Measurements from ENCODE around the gene DPF3. TPM values are rescaled to one million over a fixed set of nuclear protein-coding genes. Genes with fewer than 3 reads are reported as not detected.

DPF3 gene
- total RNA-seq, 1 donor from 2014 or later, result 1.1 TPM

DNA sequence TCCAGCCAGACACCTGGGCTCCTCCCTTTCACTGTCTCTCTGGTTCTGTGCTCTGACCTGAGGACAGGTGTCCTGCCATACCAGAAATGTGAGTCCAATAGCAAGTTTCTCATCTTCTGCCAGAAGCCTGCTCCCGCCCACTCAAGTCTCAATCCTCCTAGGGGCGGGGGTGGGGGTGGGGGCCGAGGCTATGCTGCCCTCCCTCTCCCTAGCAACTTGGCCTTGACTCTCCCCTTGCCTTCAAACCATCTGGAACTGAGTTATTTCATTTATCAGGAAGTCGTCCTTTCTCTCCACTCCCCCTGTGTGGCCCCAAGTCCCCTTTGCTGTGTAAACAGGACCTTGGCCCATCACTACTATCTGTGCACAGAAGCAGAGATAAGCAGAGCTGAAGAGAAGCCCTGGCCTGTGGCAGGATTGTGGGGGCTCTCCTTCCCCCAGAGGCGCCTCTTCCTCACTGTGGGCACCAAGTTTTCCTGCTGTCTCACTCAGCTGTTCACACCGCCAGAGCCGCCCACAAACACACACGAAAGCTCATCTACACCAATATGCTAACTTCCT lies 117.1 kb downstream of the DPF3 start:
- H3K36me3 Mint-ChIP-seq (ENCODE audit: low read depth), result no peaks in the 10 kb centered on the region
- H3K9me3 Mint-ChIP-seq (ENCODE audit: low read depth), result peaks cover 2% of the 10 kb centered on the region
- no peak overlapping the region for H3K27ac Mint-ChIP-seq (ENCODE audit: unreplicated experiment)
- no peak overlapping the region for H3K4me3 Mint-ChIP-seq (ENCODE audit: unreplicated experiment)
- DNase-seq (ENCODE audit: low spot score), result no peak
- H3K27me3 Mint-ChIP-seq (ENCODE audit: low read depth), result no peaks in the 10 kb centered on the region
- peaks cover 17% of the 10 kb centered on the region for H3K4me1 Mint-ChIP-seq (ENCODE audit: low read depth)
- TF ChIP-seq, protein P1, sequence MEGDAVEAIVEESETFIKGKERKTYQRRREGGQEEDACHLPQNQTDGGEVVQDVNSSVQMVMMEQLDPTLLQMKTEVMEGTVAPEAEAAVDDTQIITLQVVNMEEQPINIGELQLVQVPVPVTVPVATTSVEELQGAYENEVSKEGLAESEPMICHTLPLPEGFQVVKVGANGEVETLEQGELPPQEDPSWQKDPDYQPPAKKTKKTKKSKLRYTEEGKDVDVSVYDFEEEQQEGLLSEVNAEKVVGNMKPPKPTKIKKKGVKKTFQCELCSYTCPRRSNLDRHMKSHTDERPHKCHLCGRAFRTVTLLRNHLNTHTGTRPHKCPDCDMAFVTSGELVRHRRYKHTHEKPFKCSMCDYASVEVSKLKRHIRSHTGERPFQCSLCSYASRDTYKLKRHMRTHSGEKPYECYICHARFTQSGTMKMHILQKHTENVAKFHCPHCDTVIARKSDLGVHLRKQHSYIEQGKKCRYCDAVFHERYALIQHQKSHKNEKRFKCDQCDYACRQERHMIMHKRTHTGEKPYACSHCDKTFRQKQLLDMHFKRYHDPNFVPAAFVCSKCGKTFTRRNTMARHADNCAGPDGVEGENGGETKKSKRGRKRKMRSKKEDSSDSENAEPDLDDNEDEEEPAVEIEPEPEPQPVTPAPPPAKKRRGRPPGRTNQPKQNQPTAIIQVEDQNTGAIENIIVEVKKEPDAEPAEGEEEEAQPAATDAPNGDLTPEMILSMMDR (IDR thresholded peaks at IDR 0.05), result no peak

DNA sequence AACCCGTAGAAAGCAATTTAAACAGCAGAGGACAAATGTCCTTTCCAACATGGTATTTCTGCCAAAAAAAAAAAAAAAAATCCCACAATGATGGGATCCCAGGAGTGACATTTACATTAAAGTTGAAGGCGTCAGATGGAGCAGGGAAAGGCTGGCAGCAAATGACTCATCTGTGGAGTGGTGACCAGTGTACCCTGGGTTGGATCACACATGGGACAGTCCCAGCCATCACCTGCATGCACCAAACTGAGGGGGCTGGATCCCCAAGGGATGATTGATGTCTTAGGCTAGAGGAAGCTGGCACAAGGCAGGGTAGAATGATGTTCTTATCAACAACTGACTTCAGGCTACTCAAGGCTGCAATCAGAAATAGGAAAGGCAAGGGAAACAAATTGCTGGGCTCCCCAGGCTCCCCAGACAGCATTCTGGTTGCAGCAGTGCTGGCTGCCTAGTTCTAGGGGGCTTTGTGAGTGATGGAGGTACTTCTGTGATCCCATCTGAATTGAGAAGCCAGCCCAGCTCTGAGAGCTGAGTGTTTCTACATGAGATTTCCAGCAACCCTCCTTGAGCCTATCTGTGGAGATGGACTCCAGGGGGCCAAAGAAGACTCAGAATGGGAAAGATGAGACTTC lies 117.9 kb downstream of the DPF3 start:
- TF ChIP-seq, protein P1 (IDR thresholded peaks at IDR 0.05), result no peak
- Mint-ChIP-seq H3K4me1 (ENCODE audit: low read depth) (peaks cover 10% of the 10 kb centered on the region), H3K4me3 (ENCODE audit: unreplicated experiment) (no peak overlapping the region), H3K27me3 (ENCODE audit: low read depth) (no peaks in the 10 kb centered on the region), H3K27ac (ENCODE audit: unreplicated experiment) (no peak overlapping the region), H3K36me3 (ENCODE audit: low read depth) (no peaks in the 10 kb centered on the region), H3K9me3 (ENCODE audit: low read depth) (peaks cover 2% of the 10 kb centered on the region)
- DNase-seq (ENCODE audit: low spot score), result no peak

DNA sequence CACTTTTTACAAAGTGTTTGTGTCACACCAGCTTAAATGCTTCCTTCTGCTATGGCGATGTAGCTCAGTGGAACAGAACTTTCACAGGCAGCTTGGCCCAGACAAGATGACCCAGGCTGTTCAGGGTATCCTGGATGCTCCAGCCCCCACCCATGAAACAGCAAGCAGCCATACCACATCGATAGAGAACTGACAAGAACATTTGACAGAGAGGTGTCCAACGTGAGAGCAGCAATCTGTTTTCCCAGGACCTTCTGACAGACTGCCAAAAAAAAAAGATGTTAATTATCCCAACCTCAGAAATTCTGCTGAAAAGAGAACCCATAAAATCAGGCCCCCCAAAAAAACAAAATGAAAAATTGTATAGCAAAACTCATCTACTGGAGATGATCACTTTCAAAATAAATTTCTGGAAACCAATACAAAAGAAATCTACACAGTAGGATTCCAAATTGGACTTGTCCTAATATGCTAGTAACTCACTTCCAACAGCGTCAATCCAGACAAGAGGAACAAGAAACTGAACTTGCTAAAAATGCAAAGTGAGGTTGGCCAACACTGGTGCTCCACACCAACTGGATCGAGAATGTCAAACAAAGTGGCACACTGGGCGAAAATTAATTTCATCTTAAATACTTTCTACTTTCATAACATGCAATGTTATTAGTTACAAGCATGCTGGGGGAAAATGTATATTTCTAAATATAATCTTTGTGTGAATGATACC lies 118.8 kb downstream of the DPF3 start:
- Mint-ChIP-seq H3K27me3 (ENCODE audit: low read depth) (no peaks in the 10 kb centered on the region), H3K27ac (ENCODE audit: unreplicated experiment) (no peak overlapping the region), H3K4me3 (ENCODE audit: unreplicated experiment) (no peak overlapping the region), H3K4me1 (ENCODE audit: low read depth) (peaks cover 2% of the 10 kb centered on the region), H3K36me3 (ENCODE audit: low read depth) (no peaks in the 10 kb centered on the region), H3K9me3 (ENCODE audit: low read depth) (peaks cover 2% of the 10 kb centered on the region)
- TF ChIP-seq, protein P1 (IDR thresholded peaks at IDR 0.05), result no peak
- no peak for DNase-seq (ENCODE audit: low spot score)

DNA sequence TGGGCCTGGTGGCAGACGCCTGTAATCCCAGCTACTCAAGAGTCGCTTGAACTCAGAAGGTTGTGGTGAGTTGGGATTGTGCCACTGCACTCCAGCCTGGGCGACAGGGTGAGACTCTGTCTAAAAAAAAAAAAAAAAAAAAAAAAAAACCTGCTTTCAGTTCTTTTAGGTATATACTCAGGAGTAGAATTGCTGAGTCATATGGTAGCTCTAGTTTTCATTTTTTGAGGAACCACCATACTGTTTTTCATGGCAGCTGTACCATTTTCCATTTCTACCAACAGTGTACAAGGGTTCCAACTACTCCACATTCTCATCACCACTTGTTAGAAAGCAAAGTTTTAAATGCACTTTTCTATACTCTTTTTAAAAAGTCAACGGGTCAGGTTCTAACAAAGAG lies 119.8 kb downstream of the DPF3 start:
- Mint-ChIP-seq H3K4me3 (ENCODE audit: unreplicated experiment) (no peak overlapping the region), H3K9me3 (ENCODE audit: low read depth) (peaks cover 2% of the 10 kb centered on the region), H3K4me1 (ENCODE audit: low read depth) (peaks cover 2% of the 10 kb centered on the region), H3K27ac (ENCODE audit: unreplicated experiment) (no peak overlapping the region), H3K36me3 (ENCODE audit: low read depth) (no peaks in the 10 kb centered on the region), H3K27me3 (ENCODE audit: low read depth) (no peaks in the 10 kb centered on the region)
- no peak for DNase-seq (ENCODE audit: low spot score)
- TF ChIP-seq, protein P1 (IDR thresholded peaks at IDR 0.05), result no peak

DNA sequence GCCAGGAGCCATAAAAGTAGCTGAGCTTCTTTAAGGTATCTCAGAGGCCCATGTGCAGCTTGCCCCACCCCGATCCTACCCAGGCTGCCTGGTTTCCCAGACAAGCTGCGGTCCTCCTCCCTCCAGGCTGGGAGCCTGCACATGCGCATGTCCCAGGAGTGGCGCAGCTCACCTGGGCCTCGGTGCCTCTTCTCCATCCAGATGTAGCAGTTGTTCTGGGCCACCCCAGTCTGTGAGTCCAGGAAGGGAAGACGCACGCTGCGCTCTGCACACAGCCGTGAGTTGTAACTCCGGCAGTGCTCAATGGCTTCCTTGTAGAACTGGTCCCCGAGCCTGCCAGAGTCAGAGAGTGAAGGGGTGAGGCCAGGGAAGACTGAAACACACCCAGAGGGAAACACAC lies 122.3 kb downstream of the DPF3 start:
- no peak overlapping the region for H3K27ac Mint-ChIP-seq (ENCODE audit: unreplicated experiment)
- TF ChIP-seq, protein P1 (IDR thresholded peaks at IDR 0.05), result no peak
- H3K4me1 Mint-ChIP-seq (ENCODE audit: low read depth), result peaks cover 1% of the 10 kb centered on the region
- peaks cover 8% of the 10 kb centered on the region for H3K36me3 Mint-ChIP-seq (ENCODE audit: low read depth)
- peaks cover 17% of the 10 kb centered on the region for H3K9me3 Mint-ChIP-seq (ENCODE audit: low read depth)
- no peak overlapping the region for H3K4me3 Mint-ChIP-seq (ENCODE audit: unreplicated experiment)
- H3K27me3 Mint-ChIP-seq (ENCODE audit: low read depth), result no peaks in the 10 kb centered on the region
- DNase-seq (ENCODE audit: low spot score), result no peak
